ENCODE data around the gene GLMN. TPM values are rescaled to one million over a fixed set of nuclear protein-coding genes. Genes with fewer than 3 reads are reported as not detected.

The GLMN gene, protein sequence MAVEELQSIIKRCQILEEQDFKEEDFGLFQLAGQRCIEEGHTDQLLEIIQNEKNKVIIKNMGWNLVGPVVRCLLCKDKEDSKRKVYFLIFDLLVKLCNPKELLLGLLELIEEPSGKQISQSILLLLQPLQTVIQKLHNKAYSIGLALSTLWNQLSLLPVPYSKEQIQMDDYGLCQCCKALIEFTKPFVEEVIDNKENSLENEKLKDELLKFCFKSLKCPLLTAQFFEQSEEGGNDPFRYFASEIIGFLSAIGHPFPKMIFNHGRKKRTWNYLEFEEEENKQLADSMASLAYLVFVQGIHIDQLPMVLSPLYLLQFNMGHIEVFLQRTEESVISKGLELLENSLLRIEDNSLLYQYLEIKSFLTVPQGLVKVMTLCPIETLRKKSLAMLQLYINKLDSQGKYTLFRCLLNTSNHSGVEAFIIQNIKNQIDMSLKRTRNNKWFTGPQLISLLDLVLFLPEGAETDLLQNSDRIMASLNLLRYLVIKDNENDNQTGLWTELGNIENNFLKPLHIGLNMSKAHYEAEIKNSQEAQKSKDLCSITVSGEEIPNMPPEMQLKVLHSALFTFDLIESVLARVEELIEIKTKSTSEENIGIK
- 10 to 100 TPM; 25.7 to 26.0 TPM for total RNA-seq

DNA sequence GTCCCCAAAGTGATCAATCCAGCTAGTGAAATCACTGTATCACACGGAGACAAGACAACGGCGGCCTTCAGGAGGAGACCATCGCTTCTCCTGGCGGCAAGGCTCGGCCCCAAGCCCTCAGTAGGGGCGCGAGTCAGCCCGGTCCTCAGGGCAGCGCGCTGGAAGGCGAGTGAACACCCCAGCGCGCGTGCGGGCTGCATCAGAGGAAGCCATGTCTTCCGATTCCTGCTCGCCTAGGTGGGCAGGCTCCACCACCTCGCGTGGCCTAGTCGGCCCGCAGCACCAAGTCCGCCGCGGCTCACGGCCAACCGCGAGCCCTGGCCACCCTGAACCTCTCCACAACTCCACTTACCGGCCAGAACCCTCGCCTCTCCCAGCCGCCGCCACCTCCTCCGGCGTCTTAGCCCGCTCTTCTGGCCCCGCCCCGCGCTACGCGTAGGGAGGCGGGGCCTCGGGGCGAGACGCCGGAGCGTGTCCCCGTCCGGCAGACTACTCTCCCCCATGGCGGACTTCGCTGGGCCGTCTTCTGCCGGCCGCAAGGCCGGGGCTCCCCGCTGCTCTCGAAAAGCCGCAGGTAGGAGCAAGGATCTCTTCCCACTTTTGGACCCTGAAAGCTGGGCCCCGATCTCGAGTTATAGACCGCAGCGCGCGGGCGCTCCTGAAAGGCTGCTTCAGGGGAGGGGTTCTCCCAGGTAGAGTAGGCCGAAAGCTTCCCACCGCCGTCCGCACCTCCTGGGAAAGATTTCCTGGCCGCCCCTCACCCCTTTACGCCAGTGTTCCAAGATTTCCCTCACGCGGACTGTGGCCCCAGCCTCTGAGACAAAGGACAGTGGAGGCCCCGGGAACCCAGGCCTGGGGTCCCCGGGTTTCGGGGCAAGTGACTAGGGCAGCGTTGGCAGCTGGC, at the start of gene GLMN, which contains the start of gene RPAP2:
Gene GLMN, minus strand, starts transcription at position 415 of the 904 bp plus-strand sequence. CDS start 988 bp downstream, outside the sequence.
Gene RPAP2, plus strand, starts transcription at position 487 of the 904 bp plus-strand sequence. Its CDS starts 15 bp downstream, at position 502.
- H3K27ac Mint-ChIP-seq, result peak within 1 kb of the TSS; percentile 95
- H3K4me1 Mint-ChIP-seq, result peaks cover 49% of the 10 kb centered on the region
- ATAC-seq (peak; percentile 98), DNase-seq (peak; percentile 81)
- H3K27me3 Mint-ChIP-seq, result no peaks in the 10 kb centered on the region
- no peaks in the 10 kb centered on the region for H3K9me3 Mint-ChIP-seq (ENCODE audit: low read depth)
- peak within 1 kb of the TSS; percentile 90 for H3K4me3 Mint-ChIP-seq
- CTCF ChIA-PET, result interaction anchor here (0.6 to 4.0 kb wide), 5 partner anchors 11 to 304 kb away, joined by 3 to 16 read pairs (median 5); partner anchors contain the start of gene GFI1
- H3K36me3 Mint-ChIP-seq, result peaks cover 36% of the 10 kb centered on the region

DNA sequence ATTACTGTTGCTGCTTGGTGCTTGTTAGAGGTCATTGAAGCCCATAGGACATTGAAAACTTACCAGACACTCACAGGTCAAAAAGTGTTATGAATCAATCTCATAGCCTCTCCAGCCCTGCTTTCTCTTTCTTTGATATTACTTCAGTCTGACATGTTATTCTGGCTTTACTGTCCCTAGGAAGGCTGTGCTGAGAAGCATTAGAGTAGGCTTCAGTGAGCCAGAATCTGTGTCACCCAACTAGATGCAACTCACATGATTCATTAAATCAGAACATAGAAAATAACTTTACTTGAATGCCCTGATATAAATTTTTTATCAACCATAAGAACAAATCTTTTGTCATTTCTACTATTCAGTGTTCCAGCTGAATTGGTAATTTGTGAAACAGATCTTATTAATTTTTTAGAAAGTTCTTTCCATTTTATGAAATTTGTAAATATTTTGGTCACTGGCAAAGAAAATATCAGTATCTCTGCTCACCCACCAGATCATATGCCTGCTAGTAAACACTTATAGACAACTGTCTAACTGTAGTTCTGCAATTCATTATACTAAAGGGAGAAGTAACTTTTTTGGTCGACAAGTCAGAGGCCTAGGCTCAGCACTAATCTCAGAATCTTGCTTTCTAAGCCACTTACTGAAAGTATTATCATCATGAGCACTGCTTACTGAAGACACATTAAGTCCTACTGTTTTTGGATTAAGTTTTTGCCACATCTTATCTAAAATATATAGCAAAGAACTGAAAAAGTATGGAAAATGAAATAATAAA, 48.3 kb upstream of the GLMN start:
- ATAC-seq (no peak), DNase-seq (no peak)
- Mint-ChIP-seq H3K27ac (no peak overlapping the region), H3K4me3 (no peak overlapping the region), H3K36me3 (peaks cover 48% of the 10 kb centered on the region), H3K27me3 (no peaks in the 10 kb centered on the region), H3K9me3 (ENCODE audit: low read depth) (no peaks in the 10 kb centered on the region), H3K4me1 (peaks cover 8% of the 10 kb centered on the region)
- CTCF ChIA-PET, result no interaction called here

DNA sequence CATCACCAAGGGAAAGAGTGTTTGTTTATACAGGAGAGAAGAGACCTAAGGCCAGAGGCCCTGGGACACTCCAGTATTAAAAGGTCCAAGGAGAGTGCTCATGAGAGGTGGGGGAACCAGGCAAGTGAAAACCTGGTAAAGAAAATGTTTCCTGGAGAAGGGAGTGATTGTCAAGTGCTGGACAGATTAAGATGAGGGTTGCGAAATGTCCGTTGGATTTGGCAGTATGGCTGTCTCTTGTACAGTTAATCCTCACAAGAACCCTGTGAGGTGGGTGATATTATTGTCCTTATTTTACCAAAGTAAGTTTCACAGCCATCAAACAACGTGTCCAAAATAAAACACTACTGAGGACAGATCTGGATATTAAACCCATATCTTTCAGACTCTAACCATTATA, 44.3 kb upstream of the GLMN start:
- Mint-ChIP-seq H3K36me3 (peaks cover 47% of the 10 kb centered on the region), H3K4me3 (no peak overlapping the region), H3K9me3 (ENCODE audit: low read depth) (no peaks in the 10 kb centered on the region), H3K27ac (no peak overlapping the region), H3K27me3 (no peaks in the 10 kb centered on the region), H3K4me1 (peaks cover 1% of the 10 kb centered on the region)
- ATAC-seq (no peak), DNase-seq (no peak)
- CTCF ChIA-PET, result no interaction called here

DNA sequence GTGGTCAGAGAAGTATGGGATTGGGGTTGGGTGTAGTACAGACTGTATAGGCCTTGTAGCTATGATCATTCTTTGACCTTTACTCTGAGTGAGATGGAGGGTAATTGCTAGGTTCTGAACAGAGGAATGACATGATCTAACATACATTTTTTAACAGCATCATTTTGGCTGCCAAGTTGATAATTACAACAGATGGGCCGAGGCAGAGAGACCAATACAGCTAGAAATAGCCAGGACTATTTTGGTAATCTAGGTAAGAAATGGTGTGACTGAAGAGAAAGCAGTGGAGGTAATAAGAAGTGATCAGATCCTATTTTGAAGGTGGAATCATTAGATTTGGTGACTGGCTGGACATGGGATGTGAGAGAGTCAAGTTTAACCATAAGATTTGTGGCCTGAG, 43.6 kb upstream of the GLMN start:
- no peaks in the 10 kb centered on the region for H3K9me3 Mint-ChIP-seq (ENCODE audit: low read depth)
- no peak for DNase-seq

DNA sequence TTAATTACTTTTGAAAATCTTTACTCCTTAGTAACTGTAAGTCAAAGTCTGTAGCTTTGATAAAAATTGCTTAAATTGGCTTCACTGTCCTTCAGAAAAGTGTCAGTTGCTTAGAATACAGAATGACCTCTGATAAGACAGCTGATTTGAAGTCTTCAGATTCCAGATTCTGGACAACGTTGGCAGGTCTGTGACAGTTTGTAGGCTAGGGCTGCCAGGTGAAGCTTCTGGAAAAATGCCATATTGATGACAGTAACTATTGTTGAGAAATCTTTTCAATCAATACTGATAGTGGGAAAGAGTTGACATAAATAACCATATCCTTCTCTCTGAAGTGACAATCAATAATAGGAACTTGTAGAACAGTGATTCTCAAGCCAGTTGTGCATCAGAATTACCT, 41.4 kb upstream of the GLMN start:
- Mint-ChIP-seq H3K4me3 (no peak overlapping the region), H3K27me3 (no peaks in the 10 kb centered on the region), H3K4me1 (no peaks in the 10 kb centered on the region), H3K9me3 (ENCODE audit: low read depth) (no peaks in the 10 kb centered on the region), H3K27ac (no peak overlapping the region), H3K36me3 (peaks cover 44% of the 10 kb centered on the region)
- DNase-seq (no peak), ATAC-seq (no peak)
- CTCF ChIA-PET, result interaction anchor here (1.1 to 2.0 kb wide), 2 partner anchors 12 to 24 kb away, joined by 3 to 6 read pairs; no protein-coding TSS in a partner anchor

More for the DNA sequence above, 43.6 kb upstream of the GLMN start:
- no peak overlapping the region for H3K27ac Mint-ChIP-seq
- no peaks in the 10 kb centered on the region for H3K4me1 Mint-ChIP-seq
- ATAC-seq, result no peak
- H3K4me3 Mint-ChIP-seq, result no peak overlapping the region
- H3K27me3 Mint-ChIP-seq, result no peaks in the 10 kb centered on the region
- H3K36me3 Mint-ChIP-seq, result peaks cover 42% of the 10 kb centered on the region
- CTCF ChIA-PET, result no interaction called here

DNA sequence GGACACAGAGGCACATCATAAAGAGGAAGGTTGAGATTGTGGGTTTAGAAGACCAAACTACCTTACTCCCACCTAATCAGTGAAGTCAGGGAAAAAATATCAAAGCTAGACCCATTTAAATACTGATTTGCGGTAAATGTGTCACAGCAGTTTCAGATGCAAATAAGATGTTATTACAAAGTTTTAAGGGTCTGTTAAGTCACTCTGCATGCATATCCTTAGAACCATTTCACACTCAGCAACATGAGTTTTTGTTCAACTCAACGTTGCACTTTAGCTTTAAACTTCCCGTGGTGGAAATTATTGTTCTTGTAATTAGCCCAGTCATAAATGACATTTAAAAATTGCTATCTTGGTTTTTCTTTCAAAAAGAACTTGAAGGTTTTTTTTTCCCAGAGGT, 34.9 kb upstream of the GLMN start:
- ATAC-seq (no peak), DNase-seq (no peak)
- no peaks in the 10 kb centered on the region for H3K27me3 Mint-ChIP-seq
- no peak overlapping the region for H3K4me3 Mint-ChIP-seq
- H3K4me1 Mint-ChIP-seq, result peaks cover 26% of the 10 kb centered on the region
- peaks cover 63% of the 10 kb centered on the region for H3K36me3 Mint-ChIP-seq
- no peak overlapping the region for H3K27ac Mint-ChIP-seq
- CTCF ChIA-PET, result interaction anchor here (1.3 kb wide), 1 partner anchor 21 kb away, joined by 5 read pairs; no protein-coding TSS in a partner anchor
- peaks cover 3% of the 10 kb centered on the region for H3K9me3 Mint-ChIP-seq (ENCODE audit: low read depth)

DNA sequence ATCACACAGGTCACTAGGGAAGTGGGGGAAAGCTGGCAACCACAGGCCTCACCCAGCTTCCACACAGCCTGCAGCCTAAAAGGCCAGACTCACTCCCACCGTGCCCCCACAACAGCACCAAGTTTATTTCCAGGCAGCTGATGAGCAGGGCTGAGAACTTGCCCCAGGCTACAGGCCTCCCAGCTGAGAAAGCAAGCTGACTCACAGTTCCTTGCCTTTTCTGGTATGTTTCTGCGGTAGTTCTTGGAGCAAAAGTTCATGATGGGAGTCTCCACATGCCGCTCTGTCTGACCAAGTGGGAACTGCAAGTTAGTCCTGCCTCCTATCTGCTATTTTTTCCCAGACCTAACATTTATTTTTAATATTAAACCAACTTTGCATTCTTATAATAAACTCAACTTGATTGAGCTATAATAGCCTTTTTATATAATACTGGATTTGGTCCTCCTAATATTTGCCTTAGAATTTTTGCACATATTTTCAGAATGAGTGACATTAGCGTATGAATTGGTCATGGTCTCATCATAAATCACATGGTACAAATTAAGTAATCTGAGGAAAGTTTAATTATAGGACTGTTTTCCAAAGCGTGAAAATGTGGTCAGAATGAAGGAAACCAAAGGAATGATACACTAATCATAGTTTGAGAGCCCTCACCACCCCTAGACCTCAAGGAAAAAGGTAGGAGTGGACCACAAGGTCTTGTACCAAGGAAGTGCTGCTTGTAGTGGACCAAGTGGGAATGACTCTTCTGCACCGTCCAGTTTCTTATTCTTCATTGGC, 30.8 kb upstream of the GLMN start:
- peaks cover 10% of the 10 kb centered on the region for H3K9me3 Mint-ChIP-seq (ENCODE audit: low read depth)
- H3K27me3 Mint-ChIP-seq, result no peaks in the 10 kb centered on the region
- H3K27ac Mint-ChIP-seq, result no peak overlapping the region
- H3K4me1 Mint-ChIP-seq, result peaks cover 38% of the 10 kb centered on the region
- no peak overlapping the region for H3K4me3 Mint-ChIP-seq
- CTCF ChIA-PET, result interaction anchor here (1.0 kb wide), 1 partner anchor 145 kb away, joined by 3 read pairs; no protein-coding TSS in a partner anchor
- no peak for ATAC-seq
- peaks cover 84% of the 10 kb centered on the region for H3K36me3 Mint-ChIP-seq
- no peak for DNase-seq

DNA sequence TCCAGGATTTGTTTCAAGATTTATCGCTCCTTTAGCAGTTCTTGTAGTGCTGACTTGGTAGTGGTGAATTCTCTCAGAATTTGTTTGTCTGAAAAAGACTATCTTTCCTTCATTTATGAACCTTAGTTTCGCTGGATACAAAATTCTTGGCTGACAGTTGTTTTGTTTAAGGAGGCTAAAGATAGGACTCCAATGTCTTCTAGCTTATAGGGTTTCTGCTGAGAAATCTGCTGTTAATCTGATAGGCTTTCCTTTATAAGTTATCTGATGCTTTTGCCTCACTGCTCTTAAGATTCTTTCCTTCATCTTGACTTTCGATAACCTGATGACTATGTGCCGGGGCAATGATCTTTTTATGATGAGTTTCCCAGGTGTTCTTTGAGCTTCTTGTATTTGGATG, 29.0 kb upstream of the GLMN start:
- DNase-seq, result no peak
- peaks cover 10% of the 10 kb centered on the region for H3K9me3 Mint-ChIP-seq (ENCODE audit: low read depth)

DNA sequence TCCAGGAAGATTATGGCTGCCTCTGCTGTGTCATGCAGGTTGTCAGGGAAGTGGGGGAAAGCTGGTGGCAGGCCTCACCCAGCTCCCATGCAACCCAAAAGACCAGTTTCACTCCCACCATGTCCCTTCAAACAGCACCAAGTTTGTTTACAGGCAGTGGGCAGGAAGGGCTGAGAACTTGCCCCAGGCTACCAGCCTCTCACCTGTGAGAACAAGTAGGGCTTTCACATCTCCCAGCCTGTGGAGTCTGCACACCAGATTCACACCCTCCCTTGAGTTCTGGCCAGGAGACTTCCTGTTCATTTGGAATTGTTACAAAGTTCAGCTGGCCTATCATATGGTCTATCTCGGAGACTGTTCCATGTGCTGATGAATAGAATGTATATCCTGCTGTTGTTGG, 27.9 kb upstream of the GLMN start:
- peaks cover 8% of the 10 kb centered on the region for H3K9me3 Mint-ChIP-seq (ENCODE audit: low read depth)
- peak overlapping the region; percentile 21 for H3K27ac Mint-ChIP-seq
- CTCF ChIA-PET, result interaction anchor here (1.0 to 1.4 kb wide), 3 partner anchors 9 to 160 kb away, joined by 3 to 4 read pairs (median 3); partner anchors contain the start of gene GFI1
- ATAC-seq (no peak), DNase-seq (no peak)
- no peak overlapping the region for H3K4me3 Mint-ChIP-seq
- no peaks in the 10 kb centered on the region for H3K27me3 Mint-ChIP-seq
- H3K36me3 Mint-ChIP-seq, result peaks cover 72% of the 10 kb centered on the region
- H3K4me1 Mint-ChIP-seq, result peaks cover 38% of the 10 kb centered on the region

More for the DNA sequence above, 29.0 kb upstream of the GLMN start:
- H3K4me1 Mint-ChIP-seq, result peaks cover 42% of the 10 kb centered on the region
- H3K4me3 Mint-ChIP-seq, result no peak overlapping the region
- no peak for ATAC-seq
- no peak overlapping the region for H3K27ac Mint-ChIP-seq
- CTCF ChIA-PET, result interaction anchor here (1.4 kb wide), 1 partner anchor 159 kb away, joined by 3 read pairs; the partner anchor contains the start of gene GFI1
- no peaks in the 10 kb centered on the region for H3K27me3 Mint-ChIP-seq
- H3K36me3 Mint-ChIP-seq, result peaks cover 77% of the 10 kb centered on the region

DNA sequence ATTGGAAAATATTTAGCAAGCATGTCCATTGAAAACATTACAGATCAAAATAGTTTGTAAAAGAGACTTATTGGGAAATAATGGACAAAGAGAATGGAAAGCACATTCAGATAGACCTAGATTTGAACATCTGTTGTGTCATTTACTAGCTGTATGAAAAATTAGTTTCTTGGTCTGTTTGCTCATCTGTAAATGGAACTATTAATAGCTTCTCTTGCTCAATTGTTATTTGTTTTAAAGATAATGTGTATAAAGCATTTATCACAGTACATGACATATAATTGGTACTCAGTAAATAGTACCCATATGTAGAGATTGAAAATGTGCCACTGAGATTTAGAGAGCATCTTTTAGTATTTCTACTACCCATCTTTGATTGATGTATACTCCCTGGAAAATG, 26.0 kb upstream of the GLMN start:
- H3K4me3 Mint-ChIP-seq, result peak overlapping the region; percentile 72
- peak overlapping the region; percentile 95 for H3K27ac Mint-ChIP-seq
- H3K27me3 Mint-ChIP-seq, result no peaks in the 10 kb centered on the region
- peaks cover 72% of the 10 kb centered on the region for H3K36me3 Mint-ChIP-seq
- DNase-seq (no peak), ATAC-seq (no peak)
- H3K4me1 Mint-ChIP-seq, result peaks cover 32% of the 10 kb centered on the region
- CTCF ChIA-PET, result interaction anchor here (1.2 to 20.4 kb wide), 4 partner anchors 11 to 160 kb away, joined by 3 to 296 read pairs (median 6); partner anchors contain the start of gene GFI1
- peaks cover 8% of the 10 kb centered on the region for H3K9me3 Mint-ChIP-seq (ENCODE audit: low read depth)

DNA sequence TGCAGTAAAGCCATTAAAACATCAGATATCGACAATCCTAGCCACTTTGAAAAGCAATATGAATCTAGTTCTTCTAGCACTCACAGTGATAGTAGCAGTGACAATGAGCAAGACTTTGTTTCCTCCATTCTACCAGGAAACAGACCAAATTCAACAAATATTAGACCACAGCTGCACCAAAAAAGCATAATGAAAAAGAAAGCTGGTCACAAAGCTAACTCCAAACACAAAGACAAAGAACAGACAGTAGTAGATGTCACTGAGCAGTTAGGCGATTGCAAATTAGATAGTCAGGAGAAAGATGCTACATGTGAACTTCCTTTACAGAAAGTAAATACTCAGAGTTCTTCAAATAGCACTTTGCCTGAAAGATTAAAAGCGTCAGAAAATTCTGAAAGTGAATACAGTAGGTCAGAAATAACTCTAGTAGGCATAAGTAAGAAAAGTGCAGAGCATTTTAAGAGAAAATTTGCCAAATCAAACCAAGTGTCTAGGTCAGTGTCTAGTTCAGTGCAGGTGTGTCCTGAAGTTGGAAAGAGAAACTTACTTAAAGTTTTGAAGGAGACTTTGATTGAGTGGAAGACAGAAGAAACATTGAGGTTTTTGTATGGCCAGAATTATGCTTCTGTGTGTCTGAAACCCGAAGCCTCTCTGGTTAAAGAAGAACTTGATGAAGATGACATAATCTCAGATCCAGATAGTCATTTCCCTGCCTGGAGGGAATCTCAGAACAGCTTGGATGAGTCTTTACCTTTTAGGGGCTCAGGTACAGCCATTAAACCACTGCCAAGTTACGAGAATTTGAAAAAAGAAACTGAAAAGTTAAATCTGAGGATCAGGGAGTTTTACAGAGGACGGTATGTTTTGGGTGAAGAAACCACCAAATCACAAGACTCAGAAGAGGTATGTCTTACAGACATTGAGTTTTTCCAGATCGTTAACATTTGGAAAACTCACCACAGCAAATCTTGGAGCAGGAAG, 25.0 kb upstream of the GLMN start:
- H3K36me3 Mint-ChIP-seq, result peaks cover 67% of the 10 kb centered on the region
- no peaks in the 10 kb centered on the region for H3K27me3 Mint-ChIP-seq
- DNase-seq, result no peak
- ATAC-seq, result peak; percentile 79
- peaks cover 8% of the 10 kb centered on the region for H3K9me3 Mint-ChIP-seq (ENCODE audit: low read depth)
- CTCF ChIA-PET, result interaction anchor here (0.8 to 20.4 kb wide), 3 partner anchors 41 to 161 kb away, joined by 3 to 296 read pairs (median 10); partner anchors contain the start of gene GFI1
- H3K4me1 Mint-ChIP-seq, result peaks cover 41% of the 10 kb centered on the region
- H3K27ac Mint-ChIP-seq, result peak overlapping the region; percentile 95
- peak overlapping the region; percentile 72 for H3K4me3 Mint-ChIP-seq

All from activated CD8-positive, alpha-beta memory T cell treated with anti-CD3 and anti-CD28 coated beads, Interleukin-2, amount 10 ng/mL, durations not matched to agents 7 days and 5 days (primary cell).